Measurements from ENCODE around the gene RSF1.

GRCh38 chr11:77734890-77735289, 85.6 kb downstream of the RSF1 start:
- TF ChIP-seq EZH2 (IDR thresholded peaks at IDR 0.05; ENCODE audit: borderline replicate concordance) (no peak), CTCF (IDR thresholded peaks at IDR 0.05; ENCODE audit: poor library complexity) (no peak)
